HG03280 (cell line): ENCODE data around the gene GDF2.

ENCODE experiments used
- ATAC-seq: cut with Tn5 transposase; IDR thresholded peaks from one replicate; pipeline ENCODE4 v1.9.1; 2021; ENCODE audit warnings: mild to moderate bottlenecking, moderate library complexity; ENCODE audit not compliant: unreplicated experiment

The GDF2 gene

DNA sequence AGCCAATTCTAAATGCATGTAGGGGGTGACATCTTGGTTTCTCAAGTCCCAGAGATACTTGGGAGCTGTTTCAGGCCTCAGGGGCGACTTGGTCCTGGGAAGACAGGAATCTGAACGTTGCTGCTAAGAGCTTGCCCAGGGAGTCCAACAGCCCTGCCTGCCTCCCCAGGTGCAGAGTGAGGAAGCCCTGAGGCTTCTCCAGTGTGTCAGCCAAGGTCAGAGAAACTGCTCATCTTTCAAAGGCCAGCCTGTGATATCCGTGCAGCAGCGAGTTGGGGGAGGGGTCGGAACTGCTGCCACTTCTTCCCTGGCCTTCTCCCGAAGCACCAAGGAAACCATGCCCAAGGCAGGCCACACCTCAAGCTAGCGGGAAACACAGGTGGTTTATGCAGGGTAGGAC is 9.7 kb downstream of the GDF2 start:
- ATAC-seq, result no peak

DNA sequence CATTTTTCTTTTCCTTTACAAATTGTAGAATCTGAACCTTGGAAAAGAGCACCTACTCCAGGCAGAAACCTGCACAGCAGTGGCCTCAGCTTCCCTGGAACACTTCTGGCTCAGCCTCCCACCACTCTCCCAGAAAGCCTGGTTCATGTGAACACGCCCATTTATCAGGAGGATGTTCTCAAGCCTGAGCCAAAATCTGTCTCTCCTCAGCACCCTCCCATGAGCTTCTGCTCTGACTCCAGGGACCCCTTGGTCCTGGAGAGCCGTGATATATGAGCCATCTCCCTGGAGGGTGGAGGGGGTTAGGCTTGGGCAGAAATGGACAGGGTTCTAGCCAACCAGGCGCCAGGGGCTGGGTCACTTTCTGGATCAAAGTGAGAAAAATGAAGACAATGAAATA is 10.1 kb downstream of the GDF2 start:
- ATAC-seq, result no peak

DNA sequence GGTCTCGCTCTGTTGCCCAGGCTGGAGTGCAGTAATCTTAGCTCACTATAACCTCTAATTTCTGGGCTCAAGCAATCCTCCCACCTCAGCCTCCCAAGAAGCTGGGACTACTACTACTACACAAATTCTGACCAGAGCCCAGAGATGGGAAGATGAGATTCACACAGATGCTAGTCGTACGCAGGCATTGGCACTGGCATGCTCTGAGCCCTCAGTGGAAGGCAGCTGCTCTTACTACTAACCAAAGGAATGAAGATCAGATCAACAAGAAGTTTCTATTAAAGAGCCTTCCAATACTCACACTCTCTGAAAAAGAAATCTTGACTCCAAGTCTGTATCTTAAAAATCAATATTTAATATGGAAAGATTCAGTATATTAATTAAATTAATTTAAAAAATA is 10.7 kb downstream of the GDF2 start:
- no peak for ATAC-seq

DNA sequence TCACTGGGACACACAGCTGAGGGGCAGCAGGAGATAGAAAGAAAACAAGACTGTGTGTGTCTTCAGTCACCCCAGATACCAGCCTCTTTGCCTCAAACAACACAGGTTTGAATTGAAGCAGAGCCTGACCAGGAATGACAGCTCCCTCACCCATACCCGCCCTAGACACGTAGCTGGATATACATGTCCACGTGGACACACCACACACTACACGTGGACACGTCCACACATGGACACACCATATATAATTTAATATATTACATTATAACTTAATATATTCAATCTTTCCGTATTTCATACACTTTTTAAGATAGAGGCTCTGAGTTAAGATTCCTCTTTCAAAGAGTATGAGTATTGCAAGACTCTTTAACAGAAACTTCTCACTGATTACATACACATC is 11.3 kb downstream of the GDF2 start:
- ATAC-seq, result no peak

DNA sequence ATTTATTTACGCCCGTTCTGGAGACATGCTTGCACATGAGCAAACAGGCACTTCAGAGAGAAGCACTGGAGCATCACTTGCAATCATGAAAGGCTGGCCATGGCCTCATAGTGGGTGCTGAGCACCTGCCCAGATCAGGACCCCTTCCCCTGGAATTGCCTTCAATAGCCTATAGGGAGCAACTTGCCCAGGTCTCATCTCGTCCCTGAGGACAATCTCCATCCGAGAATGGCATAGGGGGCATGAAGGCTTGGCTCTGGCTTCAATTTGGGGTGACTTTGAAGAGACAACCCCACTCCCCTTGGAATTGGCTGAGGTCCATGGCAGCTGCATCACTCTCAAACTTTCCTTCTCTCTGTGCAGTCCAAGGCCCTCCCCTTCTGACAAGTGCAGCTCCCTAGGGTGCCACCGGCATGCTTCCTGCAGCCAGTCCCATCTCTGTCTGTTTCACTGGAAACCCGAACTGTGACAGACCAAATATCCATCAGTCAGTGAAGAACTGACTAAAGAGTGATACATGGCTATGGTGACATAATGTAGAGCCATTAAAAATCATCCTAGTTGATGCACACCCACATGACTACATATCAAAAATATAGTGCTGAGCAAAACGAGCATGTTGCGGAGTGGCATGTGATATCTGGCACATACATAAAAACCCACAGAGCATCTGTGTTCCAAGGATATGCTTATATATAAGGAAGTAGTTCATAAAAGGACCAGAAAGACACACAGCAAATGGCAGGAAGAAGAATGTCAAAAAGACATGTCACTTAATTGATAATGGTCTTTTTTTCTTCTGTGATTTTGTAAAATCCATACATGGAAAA is 12.4 kb downstream of the GDF2 start:
- no peak for ATAC-seq

DNA sequence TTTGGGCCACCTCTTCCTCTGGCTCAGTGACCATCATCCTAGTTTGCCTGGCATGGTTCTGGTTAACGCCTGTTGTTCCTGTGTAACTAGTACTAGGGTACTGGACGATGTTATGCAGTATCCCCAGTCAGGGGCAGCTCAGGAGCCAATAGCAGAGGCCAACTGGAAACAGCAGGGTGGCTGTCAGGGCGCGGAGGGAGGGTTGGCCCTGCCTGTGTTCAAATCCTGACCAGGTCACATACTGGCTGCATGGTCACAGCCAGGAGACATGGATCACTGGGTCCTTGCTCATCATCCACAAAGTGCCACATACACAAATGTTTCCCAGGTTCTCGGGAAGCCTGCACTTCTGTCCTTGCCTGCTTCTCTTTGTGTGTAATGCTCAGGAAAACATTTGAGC is 13.7 kb downstream of the GDF2 start:
- no peak for ATAC-seq

DNA sequence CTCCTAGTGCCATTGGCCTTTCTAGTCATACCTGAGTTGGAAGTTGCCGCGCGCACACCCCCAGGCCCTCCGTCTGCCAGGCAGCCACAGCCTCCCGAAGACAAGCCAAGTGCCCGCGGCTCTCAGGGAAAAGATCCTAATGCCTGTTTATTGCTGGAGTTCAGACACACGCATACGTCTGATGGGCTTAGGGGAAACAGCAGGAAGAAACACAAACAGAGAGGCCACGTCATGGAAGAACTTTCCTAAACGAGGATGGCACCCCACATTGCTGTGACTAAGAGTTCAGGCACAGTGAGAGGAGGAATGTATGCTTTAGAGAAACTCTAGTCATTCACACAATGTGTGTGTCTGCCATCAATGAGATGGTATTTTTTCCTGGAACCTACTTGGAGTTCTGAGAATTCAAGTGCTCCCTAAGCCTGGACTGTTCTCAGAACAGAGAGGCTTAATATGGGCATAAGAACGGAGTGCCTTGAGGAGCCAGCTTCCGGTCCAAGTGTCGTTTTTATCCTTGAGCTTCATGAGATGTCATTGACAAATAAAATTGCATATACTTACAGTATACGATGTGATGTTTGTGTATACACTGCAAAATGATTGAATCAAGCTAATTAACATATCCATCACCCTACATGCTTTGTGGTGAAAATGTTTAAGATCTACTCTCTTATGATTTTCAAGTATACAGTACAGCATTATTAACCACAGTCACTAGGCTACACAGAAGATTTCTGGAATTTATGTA is 14.3 kb downstream of the GDF2 start:
- ATAC-seq, result no peak

DNA sequence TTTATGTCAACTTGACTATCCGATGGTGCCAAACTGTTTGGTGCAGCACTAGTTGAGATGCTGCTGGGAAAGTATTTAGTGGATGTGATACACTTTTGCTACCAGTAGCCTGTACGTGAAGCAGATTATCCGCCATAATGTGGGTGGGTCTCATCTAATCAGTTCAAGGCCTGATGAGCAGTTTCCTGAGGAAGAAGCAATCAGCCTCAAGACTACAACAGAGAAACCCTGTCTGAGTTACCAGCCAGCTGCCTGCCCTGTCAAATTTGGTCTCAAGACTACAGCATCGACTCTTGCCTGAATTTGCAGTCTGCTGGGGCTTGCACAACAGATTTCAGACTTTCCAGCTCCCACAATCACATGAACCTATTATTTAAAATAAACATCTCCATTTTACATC is 15.1 kb downstream of the GDF2 start:
- ATAC-seq, result no peak

DNA sequence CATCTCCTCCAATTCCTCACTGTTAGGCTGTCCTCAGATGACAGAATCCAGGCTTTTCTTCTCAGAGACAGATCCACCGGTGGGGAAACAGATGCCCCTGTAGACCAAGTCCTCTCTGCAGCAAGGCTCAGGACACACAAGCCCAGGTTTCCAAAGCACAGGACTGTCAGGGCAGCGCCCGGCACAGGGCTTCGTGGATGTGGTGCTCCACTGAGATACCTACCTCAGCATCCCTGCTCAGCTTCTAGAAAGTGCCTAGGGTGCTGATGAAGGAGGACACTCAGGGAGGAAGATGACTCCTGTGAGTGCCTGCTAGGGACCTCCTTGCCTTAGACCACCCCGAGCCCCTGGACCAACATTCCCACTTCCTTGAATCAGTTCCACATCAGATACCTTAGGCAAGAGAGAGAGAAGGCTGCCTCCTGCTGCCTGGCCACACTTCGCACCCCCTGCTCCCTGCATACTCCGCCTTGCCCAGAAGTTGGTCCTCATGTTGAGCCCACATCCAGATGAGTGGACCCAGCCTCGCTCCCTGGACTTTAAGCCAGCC is 17.0 kb downstream of the GDF2 start:
- no peak for ATAC-seq

DNA sequence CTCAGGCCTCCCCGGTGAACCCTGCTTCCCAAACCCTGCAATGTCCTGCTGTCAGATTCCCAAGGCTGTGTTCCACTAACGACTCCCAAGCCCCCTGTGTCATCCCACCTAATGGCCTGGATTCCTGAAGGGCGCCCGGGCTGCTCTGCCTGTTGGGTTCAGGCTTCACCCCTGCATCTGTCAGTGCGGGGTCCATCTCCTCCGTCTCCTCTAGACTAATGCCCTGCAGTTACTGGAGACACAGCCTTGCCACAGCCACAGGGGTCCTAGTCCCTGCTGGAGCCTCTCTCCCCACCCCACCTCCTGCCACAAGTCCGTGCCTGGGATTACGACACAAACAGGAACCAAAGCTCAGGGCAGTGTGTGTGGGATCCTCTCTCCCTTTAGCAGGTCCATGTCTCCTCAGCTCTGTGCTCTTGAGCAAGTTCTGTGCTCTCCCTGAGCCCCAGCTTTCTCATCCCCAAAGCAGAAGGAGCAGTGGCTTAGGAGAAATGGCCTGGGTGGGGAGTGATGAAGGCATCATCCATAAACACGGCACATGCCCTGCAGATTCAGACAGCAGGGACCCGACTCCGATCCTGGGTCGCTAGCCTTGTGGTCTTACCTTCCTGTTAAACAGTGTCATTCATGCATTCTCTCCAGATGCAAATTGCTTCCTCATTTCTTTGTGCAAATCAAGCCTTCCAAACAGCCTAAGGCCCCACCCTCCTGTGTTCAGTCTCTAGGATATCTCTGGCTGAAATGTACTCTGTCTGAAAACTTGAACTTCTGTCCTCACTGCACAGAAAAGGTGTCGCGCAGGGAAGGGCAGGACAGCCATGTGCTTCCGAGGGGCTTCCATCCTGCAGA is 17.7 kb downstream of the GDF2 start:
- ATAC-seq, result no peak

DNA sequence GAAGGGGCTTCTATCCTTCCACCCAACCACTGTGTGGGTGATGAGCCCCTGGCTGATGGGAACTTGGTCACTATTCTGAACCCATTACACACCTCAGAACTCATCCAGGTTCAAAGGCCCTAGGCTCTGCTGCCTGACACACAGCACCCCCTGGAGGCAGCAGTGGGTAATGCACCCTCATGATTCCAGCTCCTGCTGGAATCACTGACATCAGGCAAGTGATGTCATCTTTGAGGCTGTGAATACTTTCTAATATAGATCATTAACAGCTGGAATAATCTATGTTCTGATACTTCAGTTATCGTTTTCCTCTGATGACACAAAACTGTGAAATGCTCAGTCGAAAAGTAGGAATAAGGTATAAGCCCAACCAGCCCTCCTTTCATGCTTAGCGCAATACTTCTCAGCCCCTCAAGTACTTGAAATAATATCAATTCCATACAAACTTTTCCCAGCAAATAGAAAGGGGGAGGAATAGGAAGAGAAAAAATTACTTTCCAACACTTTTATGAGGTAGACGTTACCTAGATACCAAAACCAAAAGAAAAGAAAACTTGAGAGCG is 18.4 kb downstream of the GDF2 start:
- ATAC-seq, result no peak

DNA sequence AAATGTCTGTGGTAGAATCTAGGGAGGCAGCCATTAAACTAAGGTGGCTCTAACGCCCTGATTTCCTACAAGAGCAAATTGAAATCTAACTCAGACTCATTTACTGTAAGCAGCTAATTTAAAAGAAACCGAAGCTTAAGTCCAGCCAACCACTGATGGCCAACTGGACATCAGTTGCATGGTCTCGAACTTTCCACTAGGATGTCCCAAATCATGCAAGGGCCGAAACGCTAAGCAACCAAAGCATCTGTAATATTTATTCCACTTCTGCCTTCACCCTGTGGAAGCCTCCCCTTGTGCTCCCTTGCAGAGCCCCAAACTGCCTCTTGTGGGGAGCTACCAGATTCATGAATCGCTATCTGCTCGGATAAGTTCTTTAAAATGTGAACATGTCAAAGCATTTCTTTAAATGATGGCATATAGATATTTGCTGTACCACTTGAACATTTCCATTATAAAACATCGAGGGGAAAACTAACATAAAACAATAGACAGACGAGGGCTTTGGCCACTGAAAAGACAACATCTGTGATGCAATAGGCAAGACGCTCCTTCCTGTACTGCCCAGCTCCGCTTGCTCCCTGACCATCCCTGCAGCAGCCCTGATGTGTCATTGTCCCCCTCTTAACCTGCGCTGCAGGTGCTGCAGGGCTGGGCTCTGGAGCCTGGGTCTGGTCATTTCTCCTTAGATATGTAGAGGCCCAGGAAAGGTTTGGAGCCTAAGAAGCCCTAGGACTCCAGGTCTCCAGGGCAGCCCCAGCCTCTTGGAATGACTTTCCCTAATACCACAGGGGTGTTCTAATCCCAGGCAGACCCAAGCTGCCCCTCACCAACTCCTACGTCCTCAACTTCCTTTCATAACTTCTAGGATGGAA is 23.0 kb downstream of the GDF2 start:
- no peak for ATAC-seq

DNA sequence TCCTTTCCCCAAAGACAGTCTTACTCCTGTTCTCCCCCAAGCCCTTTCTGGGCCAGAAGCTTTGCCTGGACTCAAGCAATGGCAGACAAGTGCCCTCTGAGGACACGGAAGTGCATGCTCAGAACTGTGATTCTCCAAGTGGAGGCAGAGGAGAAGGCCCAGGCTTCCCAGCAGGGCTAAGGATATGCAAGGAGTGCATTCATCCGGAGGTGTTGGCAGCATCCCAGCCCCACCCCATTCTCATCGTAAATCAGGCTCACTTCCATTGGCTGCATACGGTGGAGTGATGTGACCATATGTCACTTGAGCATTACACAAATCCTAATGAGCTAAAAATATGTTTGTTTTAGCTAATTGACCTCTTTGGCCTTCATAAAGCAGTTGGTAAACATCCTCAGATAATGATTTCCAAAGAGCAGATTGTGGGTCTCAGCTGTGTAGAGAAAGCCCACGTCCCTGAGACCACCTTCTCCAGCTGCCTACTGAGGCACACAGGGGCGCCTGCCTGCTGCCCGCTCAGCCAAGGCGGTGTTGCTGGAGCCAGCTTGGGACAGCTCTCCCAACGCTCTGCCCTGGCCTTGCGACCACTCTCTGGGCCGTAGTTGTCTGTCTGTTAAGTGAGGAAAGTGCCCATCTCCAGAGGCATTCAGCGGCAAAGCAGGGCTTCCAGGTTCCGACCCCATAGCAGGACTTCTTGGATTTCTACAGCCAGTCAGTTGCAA is 24.5 kb downstream of the GDF2 start:
- ATAC-seq, result no peak

DNA sequence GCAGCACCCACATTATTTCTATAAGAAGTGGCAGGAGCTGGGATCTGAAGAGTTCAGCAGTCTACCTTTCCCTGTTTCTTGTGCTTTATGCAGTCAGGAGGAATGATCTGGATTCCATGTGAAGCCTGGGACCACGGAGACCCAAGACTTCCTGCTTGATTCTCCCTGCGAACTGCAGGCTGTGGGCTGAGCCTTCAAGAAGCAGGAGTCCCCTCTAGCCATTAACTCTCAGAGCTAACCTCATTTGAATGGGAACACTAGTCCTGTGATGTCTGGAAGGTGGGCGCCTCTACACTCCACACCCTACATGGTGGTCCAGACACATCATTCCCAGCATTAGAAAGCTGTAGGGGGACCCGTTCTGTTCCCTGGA is 25.0 kb downstream of the GDF2 start:
- ATAC-seq, result no peak

DNA sequence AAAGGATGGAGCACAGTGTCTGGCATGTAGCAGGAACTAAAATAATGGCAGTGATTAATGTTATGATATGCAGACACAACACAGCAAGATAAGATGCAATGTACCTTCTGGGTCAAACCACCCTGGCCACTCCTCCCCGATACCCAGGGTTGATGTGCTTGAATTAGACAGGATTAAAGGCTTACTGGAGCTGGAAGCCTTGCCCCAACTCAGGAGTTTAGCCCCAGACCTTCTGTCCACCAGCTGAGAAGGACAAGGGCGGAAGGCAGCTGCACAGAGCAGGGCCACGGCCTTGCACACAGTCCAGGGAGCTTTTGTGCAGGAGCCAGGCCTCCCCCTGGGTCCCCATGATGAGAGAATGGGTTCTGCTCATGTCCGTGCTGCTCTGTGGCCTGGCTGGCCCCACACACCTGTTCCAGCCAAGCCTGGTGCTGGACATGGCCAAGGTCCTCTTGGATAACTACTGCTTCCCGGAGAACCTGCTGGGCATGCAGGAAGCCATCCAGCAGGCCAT is 25.9 kb downstream of the GDF2 start, which contains the start of gene RBP3:
RBP3 (plus strand) TSS at position 226 of the 514 bp plus-strand sequence; CDS start at position 348, 122 bp downstream.
- ATAC-seq, result no peak

DNA sequence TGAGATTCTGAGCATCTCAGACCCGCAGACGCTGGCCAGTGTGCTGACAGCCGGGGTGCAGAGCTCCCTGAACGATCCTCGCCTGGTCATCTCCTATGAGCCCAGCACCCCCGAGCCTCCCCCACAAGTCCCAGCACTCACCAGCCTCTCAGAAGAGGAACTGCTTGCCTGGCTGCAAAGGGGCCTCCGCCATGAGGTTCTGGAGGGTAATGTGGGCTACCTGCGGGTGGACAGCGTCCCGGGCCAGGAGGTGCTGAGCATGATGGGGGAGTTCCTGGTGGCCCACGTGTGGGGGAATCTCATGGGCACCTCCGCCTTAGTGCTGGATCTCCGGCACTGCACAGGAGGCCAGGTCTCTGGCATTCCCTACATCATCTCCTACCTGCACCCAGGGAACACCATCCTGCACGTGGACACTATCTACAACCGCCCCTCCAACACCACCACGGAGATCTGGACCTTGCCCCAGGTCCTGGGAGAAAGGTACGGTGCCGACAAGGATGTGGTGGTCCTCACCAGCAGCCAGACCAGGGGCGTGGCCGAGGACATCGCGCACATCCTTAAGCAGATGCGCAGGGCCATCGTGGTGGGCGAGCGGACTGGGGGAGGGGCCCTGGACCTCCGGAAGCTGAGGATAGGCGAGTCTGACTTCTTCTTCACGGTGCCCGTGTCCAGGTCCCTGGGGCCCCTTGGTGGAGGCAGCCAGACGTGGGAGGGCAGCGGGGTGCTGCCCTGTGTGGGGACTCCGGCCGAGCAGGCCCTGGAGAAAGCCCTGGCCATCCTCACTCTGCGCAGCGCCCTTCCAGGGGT is 26.6 kb downstream of the GDF2 start:
- no peak for ATAC-seq

DNA sequence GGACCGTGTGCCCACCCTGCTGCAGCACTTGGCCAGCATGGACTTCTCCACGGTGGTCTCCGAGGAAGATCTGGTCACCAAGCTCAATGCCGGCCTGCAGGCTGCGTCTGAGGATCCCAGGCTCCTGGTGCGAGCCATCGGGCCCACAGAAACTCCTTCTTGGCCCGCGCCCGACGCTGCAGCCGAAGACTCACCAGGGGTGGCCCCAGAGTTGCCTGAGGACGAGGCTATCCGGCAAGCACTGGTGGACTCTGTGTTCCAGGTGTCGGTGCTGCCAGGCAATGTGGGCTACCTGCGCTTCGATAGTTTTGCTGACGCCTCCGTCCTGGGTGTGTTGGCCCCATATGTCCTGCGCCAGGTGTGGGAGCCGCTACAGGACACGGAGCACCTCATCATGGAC is 27.3 kb downstream of the GDF2 start:
- ATAC-seq, result no peak

DNA sequence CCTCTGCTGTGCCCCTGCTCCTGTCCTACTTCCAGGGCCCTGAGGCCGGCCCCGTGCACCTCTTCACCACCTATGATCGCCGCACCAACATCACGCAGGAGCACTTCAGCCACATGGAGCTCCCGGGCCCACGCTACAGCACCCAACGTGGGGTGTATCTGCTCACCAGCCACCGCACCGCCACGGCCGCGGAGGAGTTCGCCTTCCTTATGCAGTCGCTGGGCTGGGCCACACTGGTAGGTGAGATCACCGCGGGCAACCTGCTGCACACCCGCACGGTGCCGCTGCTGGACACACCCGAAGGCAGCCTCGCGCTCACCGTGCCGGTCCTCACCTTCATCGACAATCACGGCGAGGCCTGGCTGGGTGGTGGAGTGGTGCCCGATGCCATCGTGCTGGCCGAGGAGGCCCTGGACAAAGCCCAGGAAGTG is 27.7 kb downstream of the GDF2 start:
- no peak for ATAC-seq
